Endothelial cell of umbilical vein (primary cell): ENCODE measurements around the gene ARHGAP42. TPM values are rescaled to one million over a fixed set of nuclear protein-coding genes. Genes with fewer than 3 reads are reported as not detected.

Experiments used
- BruUV-seq: library from RNA; stranded (reverse); fragments of 400-500 nt; replicated peaks from 2 replicates; lab custom pipeline; 2021; lab: Mats Ljungman, UMichigan
- CTCF ChIA-PET: fragments of 300-600, 350-600 bp; sonication (Branson Sonifier 250); formaldehyde crosslinking; loops from one replicate; lab custom pipeline; 2021; ENCODE audit warnings: antibody characterized with exemption, inconsistent platforms; lab: Charles Lee
- POLR2A ChIA-PET: fragments of 300-600, 350-600 bp; sonication (Branson Sonifier 250); formaldehyde crosslinking; loops from one replicate; lab custom pipeline; 2021; ENCODE audit warnings: antibody characterized with exemption, inconsistent platforms; lab: Charles Lee
- DNase-seq: peaks from one replicate; pipeline ENCODE4 v3.0.0-alpha.2; 2011; ENCODE audit warnings: low read depth, low spot score
- FAIRE-seq: peaks from 2 replicates; lab custom pipeline; 2011; peaks lifted over from hg19 to GRCh38; lab: Jason Lieb, UNC
- H2AFZ ChIP-seq: 2 replicates; pipeline ENCODE4 v1.6.0; 2012; ENCODE audit warnings: low read depth, low read length, control low read depth, inconsistent platforms
- H3K27ac ChIP-seq: 2 replicates; pipeline ENCODE4 v1.5.1; 2011; ENCODE audit warnings: low read depth, mild to moderate bottlenecking, control low read depth, low read length, moderate library complexity; ENCODE audit not compliant: insufficient read depth
- H3K27me3 ChIP-seq, 2 experiments: 2 replicates each; pipeline versions ENCODE4 v1.6.0 to v1.6.1; 2011; ENCODE audit warnings: low read length in 2 of 2, mixed read lengths in 1 of 2; ENCODE audit not compliant: control insufficient read depth in 2 of 2, insufficient read depth in 2 of 2
- H3K36me3 ChIP-seq, 2 experiments: 2 replicates in 1 of 2; 3 replicates in 1 of 2; pipeline ENCODE4 v1.5.1; 2011; ENCODE audit warnings: low read length in 2 of 2, mild to moderate bottlenecking in 1 of 2, moderate library complexity in 1 of 2; ENCODE audit not compliant: control insufficient read depth in 2 of 2, insufficient read depth in 2 of 2; ENCODE audit errors: extremely low read depth in 1 of 2
- H3K4me1 ChIP-seq: 3 replicates; pipeline ENCODE4 v1.5.1; 2011; ENCODE audit warnings: mild to moderate bottlenecking, low read length; ENCODE audit not compliant: control insufficient read depth, insufficient read depth; ENCODE audit errors: extremely low read depth
- H3K4me2 ChIP-seq: 2 replicates; pipeline ENCODE4 v1.6.1; 2011; ENCODE audit warnings: low read length, control low read depth, mixed read lengths; ENCODE audit not compliant: insufficient read depth
- H3K4me3 ChIP-seq, 3 experiments: fragments of 200-600 bp in 1 of 3; sonication (generic), shearing (Covaris generic) in 1 of 3; replicated peaks in 1 of 3; 2 replicates each; pipeline ENCODE4 v1.5.1; 2011 to 2016; ENCODE audit warnings: control low read depth in 3 of 3, low read length in 3 of 3, mild to moderate bottlenecking in 2 of 3, inconsistent platforms in 1 of 3, low read depth in 1 of 3, moderate library complexity in 1 of 3; ENCODE audit not compliant: insufficient read depth in 1 of 3
- H3K79me2 ChIP-seq: 2 replicates; pipeline ENCODE4 v1.6.0; 2012; ENCODE audit warnings: low read length, inconsistent platforms; ENCODE audit not compliant: control insufficient read depth, insufficient read depth
- H3K9ac ChIP-seq: replicated peaks from 2 replicates; pipeline ENCODE3; 2011; ENCODE audit warnings: low read length, control low read depth; ENCODE audit not compliant: insufficient read depth; ENCODE audit errors: extremely low read depth
- H3K9me1 ChIP-seq: replicated peaks from 3 replicates; pipeline ENCODE4 v1.6.0; 2011; ENCODE audit warnings: mild to moderate bottlenecking, low read length; ENCODE audit not compliant: control insufficient read depth, insufficient read depth; ENCODE audit errors: extremely low read depth
- H3K9me3 ChIP-seq: replicated peaks from 2 replicates; pipeline ENCODE4 v1.5.1; 2012; ENCODE audit warnings: low read length, inconsistent platforms; ENCODE audit not compliant: control insufficient read depth, insufficient read depth
- H4K20me1 ChIP-seq: replicated peaks from 2 replicates; pipeline ENCODE3; 2011; ENCODE audit warnings: mild to moderate bottlenecking, low read length; ENCODE audit not compliant: control insufficient read depth, insufficient read depth; ENCODE audit errors: extremely low read depth
- EZH2 ChIP-seq: IDR thresholded peaks from 2 replicates; pipeline ENCODE4 v1.6.1; 2012; ENCODE audit warnings: borderline replicate concordance, low read depth, mild to moderate bottlenecking, moderate library complexity, low read length, inconsistent platforms; ENCODE audit not compliant: severe bottlenecking
- GATA2 ChIP-seq: IDR thresholded peaks from 2 replicates; pipeline ENCODE4 v1.7.0; 2011; ENCODE audit warnings: low read depth, mild to moderate bottlenecking, moderate library complexity, mixed read lengths, low read length; ENCODE audit not compliant: insufficient read length, insufficient read depth
- JUN ChIP-seq: IDR thresholded peaks from 2 replicates; pipeline ENCODE4 v1.6.1; 2011; ENCODE audit warnings: borderline replicate concordance, low read depth; ENCODE audit not compliant: insufficient read length, insufficient read depth
- MYC ChIP-seq: IDR thresholded peaks from one replicate; pipeline ENCODE4 v1.6.1; 2011; ENCODE audit warnings: mild to moderate bottlenecking, low read depth, low read length
- POLR2A ChIP-seq: IDR thresholded peaks from 2 replicates; pipeline ENCODE4 v1.6.1; 2012; ENCODE audit warnings: low read depth, mild to moderate bottlenecking, control low read depth, low read length
- POLR2AphosphoS5 ChIP-seq: IDR thresholded peaks from 2 replicates; pipeline ENCODE4 v1.6.1; 2012; ENCODE audit warnings: low read depth, mild to moderate bottlenecking, control low read depth, low read length, moderate library complexity; ENCODE audit not compliant: insufficient read depth
- dilution Hi-C: fragments of 300-500 bp; cut with MboI; formaldehyde crosslinking; loops from one replicate; pipeline ENCODE4 v1.15.0; 2019; ENCODE audit warnings: low sequenced_read_pairs; ENCODE audit not compliant: extremely low pct_ligation_motif_present
- intact Hi-C: fragments of 100-400 bp; cut with micrococcal nuclease; formaldehyde crosslinking; loops from one replicate; pipeline ENCODE4 v1.10.0; 2022
- polyA plus RNA-seq, 4 experiments: library from polyadenylated mRNA; depleted of rRNA in 3 of 4; stranded (reverse) in 3 of 4; unstranded in 1 of 4; fragments of >200 nt; gene quantifications; 2 replicates each; pipeline versions ENCODE4 v1.2.1 to v1.2.3, GENCODE V29; 2011 to 2012; ENCODE audit warnings: missing spikeins in 1 of 4
- total RNA-seq: library from RNA; stranded (reverse); gene quantifications from 2 replicates; pipeline ENCODE4 v1.2.3, GENCODE V29; 2021
- TF ChIP-seq, protein P1 (sequence below), 2 donors: IDR thresholded peaks; 1 replicate in 1 of 2; 2 replicates in 1 of 2; pipeline ENCODE4 v1.5.1; 2011; ENCODE audit warnings: low read length in 2 of 2, mild to moderate bottlenecking in 2 of 2, moderate library complexity in 2 of 2, control low read depth in 1 of 2, inconsistent platforms in 1 of 2, low read depth in 1 of 2; ENCODE audit not compliant: insufficient read depth in 1 of 2; ENCODE audit errors: extremely low read depth in 1 of 2
- TF ChIP-seq, protein P2 (sequence below): IDR thresholded peaks from 2 replicates; pipeline ENCODE4 v1.6.1; 2011; ENCODE audit not compliant: insufficient read depth, insufficient read length

Gene ARHGAP42
- total and polyA plus RNA-seq, 2 donors (not counting 3 experiments of a cell fraction or from before 2014, with no cell fraction given), result 1.8 to 2.4 TPM

DNA sequence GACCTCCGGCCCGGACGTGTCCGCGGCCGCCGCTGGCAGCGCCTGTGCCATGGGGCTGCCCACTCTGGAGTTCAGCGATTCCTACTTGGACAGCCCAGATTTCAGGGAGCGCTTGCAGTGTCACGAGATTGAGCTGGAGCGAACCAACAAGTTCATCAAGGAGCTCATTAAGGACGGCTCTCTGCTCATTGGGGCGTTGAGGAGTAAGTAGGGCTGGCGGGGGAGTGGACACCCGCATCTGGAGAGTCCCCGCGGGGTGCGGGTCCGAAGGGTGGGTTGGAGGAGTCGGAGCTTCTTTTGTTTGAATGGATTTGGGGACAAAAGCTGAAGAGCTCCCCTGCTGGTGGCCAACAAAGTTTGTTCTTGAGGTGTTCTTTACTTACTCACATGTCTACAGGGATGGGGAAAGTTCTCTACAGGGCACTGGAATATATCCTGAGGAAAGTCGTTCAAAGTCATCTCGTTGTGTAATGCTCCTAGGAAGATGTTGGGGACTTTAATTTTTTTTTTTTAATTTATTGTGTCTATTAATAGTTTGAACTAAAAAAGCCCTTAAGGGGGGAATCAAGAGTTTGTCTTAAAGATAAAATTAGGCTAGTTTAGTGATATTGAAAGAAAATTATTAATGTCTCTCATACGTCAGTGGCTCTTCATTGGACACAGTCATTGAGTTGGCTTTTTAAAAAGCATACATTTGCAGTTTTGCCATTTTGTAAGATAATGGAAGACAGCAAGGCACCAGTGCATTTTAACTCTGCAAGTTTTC is 725 bp downstream of the ARHGAP42 start:
- no TSS peak for BruUV-seq
- peak; percentile 67 for FAIRE-seq
- H3K9me3 ChIP-seq, result no peaks in the 10 kb centered on the region
- intact Hi-C loops (loop anchor here (1.0 to 5.0 kb wide), 5 partner anchors 31 to 167 kb away; no protein-coding TSS in a partner anchor), dilution Hi-C loops (no loop called here)
- peak overlapping the region; percentile 88 for H3K4me2 ChIP-seq
- no peaks in the 10 kb centered on the region for H3K79me2 ChIP-seq
- H2AFZ ChIP-seq, result peak overlapping the region; percentile 97
- no peak for TF ChIP-seq POLR2AphosphoS5
- TF ChIP-seq, protein P1, sequence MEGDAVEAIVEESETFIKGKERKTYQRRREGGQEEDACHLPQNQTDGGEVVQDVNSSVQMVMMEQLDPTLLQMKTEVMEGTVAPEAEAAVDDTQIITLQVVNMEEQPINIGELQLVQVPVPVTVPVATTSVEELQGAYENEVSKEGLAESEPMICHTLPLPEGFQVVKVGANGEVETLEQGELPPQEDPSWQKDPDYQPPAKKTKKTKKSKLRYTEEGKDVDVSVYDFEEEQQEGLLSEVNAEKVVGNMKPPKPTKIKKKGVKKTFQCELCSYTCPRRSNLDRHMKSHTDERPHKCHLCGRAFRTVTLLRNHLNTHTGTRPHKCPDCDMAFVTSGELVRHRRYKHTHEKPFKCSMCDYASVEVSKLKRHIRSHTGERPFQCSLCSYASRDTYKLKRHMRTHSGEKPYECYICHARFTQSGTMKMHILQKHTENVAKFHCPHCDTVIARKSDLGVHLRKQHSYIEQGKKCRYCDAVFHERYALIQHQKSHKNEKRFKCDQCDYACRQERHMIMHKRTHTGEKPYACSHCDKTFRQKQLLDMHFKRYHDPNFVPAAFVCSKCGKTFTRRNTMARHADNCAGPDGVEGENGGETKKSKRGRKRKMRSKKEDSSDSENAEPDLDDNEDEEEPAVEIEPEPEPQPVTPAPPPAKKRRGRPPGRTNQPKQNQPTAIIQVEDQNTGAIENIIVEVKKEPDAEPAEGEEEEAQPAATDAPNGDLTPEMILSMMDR (IDR thresholded peaks at IDR 0.05; ENCODE audit: extremely low read depth in 1 of 2, insufficient read depth in 1 of 2, low read depth in 1 of 2, low read length in 2 of 2), result peak; percentile 60 to 73
- ChIA-PET CTCF (interaction anchor here (0.6 to 2.8 kb wide), 37 partner anchors 9 to 242 kb away, joined by 3 to 40 read pairs (median 4); no protein-coding TSS in a partner anchor), POLR2A (interaction anchor here (0.7 kb wide), 1 partner anchor 68 kb away, joined by 3 read pairs; no protein-coding TSS in a partner anchor)
- H3K36me3 ChIP-seq, result no peaks in the 10 kb centered on the region
- peak; percentile 85 for DNase-seq
- no peaks in the 10 kb centered on the region for H3K27me3 ChIP-seq
- H3K27ac ChIP-seq, result peak overlapping the region; percentile 63
- peak overlapping the region; percentile 92 for H3K9ac ChIP-seq
- peaks cover 6% of the 10 kb centered on the region for H3K4me1 ChIP-seq
- no peaks in the 10 kb centered on the region for H4K20me1 ChIP-seq
- peak overlapping the region; percentile 84 to 90 (median 89) for H3K4me3 ChIP-seq
- no peaks in the 10 kb centered on the region for H3K9me1 ChIP-seq

DNA sequence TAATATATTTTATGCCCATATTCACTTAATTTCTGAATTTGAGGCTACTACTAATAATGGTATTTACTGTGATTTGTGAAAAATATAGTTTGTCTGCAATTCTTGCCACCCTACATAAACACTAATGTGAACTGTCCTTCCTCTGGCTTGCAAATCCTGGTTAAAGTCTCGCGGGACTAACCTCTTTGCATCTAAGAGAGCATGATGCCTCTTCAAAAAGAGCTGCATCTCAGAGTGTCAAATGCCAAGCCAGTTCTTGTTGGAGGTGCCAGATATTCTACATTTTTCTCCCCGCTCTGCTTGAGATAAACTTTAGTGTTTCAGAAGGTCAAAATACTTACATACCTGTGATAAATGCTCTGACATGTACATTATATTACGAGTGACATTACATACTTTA is 2.1 kb downstream of the ARHGAP42 start:
- FAIRE-seq, result no peak
- dilution Hi-C loops, result no loop called here

More for the DNA sequence above, 2.1 kb downstream of the ARHGAP42 start:
- ChIA-PET POLR2A (no interaction called here), CTCF (interaction anchor here (2.0 to 2.8 kb wide), 2 partner anchors 112 to 140 kb away, joined by 17 to 40 read pairs; no protein-coding TSS in a partner anchor)
- H3K27ac ChIP-seq, result no peak overlapping the region
- H4K20me1 ChIP-seq, result no peaks in the 10 kb centered on the region
- no peaks in the 10 kb centered on the region for H3K9me1 ChIP-seq
- H3K4me3 ChIP-seq, result no peak overlapping the region
- BruUV-seq, result no TSS peak
- TF ChIP-seq JUN, result no peak
- TF ChIP-seq, protein P2, sequence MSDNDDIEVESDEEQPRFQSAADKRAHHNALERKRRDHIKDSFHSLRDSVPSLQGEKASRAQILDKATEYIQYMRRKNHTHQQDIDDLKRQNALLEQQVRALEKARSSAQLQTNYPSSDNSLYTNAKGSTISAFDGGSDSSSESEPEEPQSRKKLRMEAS, result no peak
- no peak for TF ChIP-seq POLR2A
- TF ChIP-seq, protein P1 (IDR thresholded peaks at IDR 0.05; ENCODE audit: extremely low read depth in 1 of 2, insufficient read depth in 1 of 2, low read depth in 1 of 2, low read length in 2 of 2), result no peak
- no peak for TF ChIP-seq GATA2
- no peak for TF ChIP-seq MYC
- TF ChIP-seq EZH2, result no peak
- TF ChIP-seq POLR2AphosphoS5, result no peak
- H2AFZ ChIP-seq, result no peak overlapping the region
- no peaks in the 10 kb centered on the region for H3K9me3 ChIP-seq
- intact Hi-C loops, result loop anchor here (5.0 kb wide), 1 partner anchor 48 kb away; no protein-coding TSS in a partner anchor
- no peak for DNase-seq
- peaks cover 6% of the 10 kb centered on the region for H3K4me1 ChIP-seq
- no peaks in the 10 kb centered on the region for H3K36me3 ChIP-seq
- H3K79me2 ChIP-seq, result no peaks in the 10 kb centered on the region
- H3K4me2 ChIP-seq, result no peak overlapping the region
- no peak overlapping the region for H3K9ac ChIP-seq
- no peaks in the 10 kb centered on the region for H3K27me3 ChIP-seq
